Muscle of back (tissue), 11 donors: ENCODE measurements around the gene FAM131A. TPM values are rescaled to one million over a fixed set of nuclear protein-coding genes. Genes with fewer than 3 reads are reported as not detected.

Experiments
- DNase-seq, 3 donors: peaks; one replicate each; pipeline versions ENCODE4 v3.0.0 to v3.0.0-alpha.2; 2013
- polyA plus RNA-seq, 10 donors: library from polyadenylated mRNA; unstranded; fragments of 120-200 nt; gene quantifications; one replicate each; pipeline ENCODE4 v1.2.1, GENCODE V29; 2013; ENCODE audit not compliant: insufficient read length in 10 of 10

FAM131A gene
- polyA plus RNA-seq, 10 donors: 8.4 to 13.3 (median 10.7) TPM

DNA sequence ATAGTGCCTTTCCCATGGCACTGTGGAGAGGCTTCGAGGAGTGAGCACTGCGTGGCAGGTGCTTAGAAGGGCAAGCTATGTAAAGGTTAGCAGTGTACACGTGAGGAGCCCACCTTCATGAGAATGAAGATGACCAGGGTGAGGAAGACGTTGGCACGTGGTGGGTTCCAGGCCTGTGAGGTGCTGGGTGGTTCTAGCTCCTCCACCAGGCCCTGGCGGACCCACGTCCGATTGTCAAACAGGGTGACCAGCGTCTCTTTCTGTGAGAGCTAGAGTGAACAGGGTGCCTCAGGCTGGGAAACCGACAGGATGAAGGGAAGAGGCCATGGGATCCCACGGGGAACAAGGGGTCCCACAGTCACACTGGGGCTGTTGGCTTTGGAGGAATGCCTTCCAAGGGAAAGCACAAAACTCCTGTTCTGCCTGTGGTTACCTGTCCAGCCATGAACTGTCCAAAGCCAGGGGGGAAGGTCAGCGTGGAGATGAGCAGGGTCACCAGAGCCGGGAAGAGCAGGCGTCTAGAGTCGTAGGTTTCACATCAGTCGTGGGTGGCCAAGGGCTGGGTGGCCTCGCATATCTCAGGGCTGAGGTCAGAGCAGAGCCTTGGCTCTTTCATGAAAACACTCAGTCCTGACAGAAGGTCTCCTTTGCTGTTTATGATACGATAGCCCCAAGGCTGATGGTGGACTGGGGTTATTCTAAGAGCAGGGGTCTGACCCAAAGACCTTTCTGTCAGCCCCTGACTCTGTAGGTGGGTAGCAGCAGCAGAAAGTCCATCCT is 18.1 kb downstream of the FAM131A start:
- DNase-seq: no peak

DNA sequence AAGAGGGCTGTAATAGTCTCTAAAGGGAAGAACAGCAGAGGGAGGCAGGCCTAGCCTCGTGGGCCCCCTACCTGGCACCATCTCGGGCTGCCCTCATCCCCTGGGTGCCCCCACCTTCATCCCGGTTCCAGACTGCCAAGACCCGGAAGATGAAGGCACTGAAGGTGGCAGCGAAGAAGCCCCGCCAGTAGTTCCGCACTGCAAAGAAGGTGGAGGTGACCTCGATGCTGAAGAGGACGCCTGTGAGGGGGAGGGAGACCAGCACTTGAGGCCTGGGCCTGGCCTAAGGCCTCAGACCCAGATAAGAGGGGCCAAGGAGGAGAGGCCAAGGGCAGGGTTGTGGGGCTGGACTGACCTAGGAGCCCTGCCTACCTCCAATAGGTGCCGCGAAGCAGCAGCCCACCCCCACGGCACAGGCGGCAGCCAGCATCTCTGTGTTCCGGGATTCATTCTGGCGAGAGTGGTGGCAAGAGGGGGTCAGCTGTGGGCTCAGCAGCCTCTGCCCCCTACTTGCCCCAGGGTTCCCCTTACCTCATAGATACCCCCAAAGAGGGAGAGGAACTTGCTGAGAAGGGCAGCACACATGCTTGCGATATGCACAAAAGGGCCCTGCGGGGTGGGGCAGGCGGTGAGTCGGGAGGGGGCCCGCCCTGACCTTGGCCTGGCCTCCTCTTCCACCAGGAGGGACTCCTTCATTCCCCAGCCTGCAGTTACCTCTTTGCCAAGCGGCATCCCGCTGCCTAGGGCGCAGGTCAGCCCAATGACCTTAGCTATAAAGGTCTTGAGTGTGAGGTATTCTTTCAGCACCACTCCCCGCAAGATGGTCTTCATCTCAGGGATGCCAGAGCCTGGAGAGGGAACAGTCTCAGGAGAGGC is 20.1 kb downstream of the FAM131A start:
- DNase-seq: no peak

DNA sequence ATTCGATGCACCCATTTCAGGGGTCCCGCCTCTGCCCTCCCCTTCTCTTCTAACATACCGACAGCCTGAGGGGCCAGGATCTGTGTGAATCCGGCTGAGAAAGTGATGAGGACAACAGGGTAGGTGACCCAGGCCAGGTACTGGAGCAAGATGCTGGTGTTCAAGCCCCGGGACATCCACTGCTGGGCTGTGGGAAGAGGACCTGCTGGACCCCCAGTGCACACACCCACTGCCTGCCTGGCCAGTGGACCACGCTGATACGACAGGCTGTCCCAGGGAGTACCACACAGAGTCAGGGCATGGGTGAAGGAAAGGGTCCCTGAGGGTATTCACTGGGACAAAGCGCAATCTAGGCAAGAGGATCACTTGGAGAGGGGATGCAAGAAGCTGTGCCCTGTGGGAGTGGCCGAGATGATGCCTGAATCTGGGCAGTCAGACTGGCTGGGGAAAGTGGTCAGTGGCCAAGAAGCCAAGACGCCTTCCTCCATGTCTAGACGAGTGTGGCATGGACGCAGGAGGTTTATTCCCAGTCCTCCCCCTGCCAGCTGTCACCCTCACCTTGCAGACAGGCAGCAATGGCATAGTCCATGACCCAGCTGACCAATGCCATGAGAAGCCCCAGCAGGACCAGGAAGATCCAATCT is 20.8 kb downstream of the FAM131A start:
- no peak for DNase-seq

DNA sequence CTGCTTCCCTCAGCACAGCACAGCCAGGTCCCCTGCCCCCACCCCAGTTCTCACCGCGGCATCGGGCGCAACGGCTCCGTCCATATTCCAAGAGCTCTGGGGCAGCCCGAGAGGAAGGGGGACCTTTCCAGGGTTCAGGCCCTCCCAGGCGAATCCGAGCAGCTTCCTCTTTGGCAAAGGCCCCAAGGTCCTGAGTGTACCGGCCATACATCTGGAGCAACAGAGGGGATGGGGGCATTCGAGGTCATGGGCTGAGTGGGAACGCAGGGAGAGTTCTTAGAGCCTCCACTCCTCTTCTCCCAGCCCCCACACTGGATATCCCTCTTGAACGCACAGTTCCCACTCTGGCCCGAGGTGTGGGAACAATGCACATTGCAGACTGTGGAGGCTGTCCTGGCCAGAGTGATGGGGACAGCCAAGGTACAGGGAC is 21.5 kb downstream of the FAM131A start:
- DNase-seq: no peak

DNA sequence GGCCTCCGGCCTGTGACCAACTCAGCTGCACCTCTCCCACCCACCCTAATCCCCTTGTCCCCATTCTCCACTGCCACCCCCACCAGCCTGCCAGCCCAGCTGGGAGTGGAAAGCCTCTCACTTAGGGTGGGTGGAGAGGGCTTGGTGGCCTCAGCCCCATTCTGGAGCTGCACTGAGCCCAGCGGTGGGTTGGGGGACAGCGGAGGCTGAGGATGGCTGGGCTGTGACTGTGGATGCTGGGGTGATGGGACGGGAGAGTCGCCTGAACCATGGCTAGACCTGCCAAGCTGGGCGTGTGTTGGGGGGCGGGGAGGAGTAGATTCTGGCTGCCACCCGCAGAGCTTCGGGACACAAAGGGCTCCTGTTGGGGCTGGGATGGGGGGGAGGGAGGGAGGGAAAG is 22.2 kb downstream of the FAM131A start:
- DNase-seq: no peak

DNA sequence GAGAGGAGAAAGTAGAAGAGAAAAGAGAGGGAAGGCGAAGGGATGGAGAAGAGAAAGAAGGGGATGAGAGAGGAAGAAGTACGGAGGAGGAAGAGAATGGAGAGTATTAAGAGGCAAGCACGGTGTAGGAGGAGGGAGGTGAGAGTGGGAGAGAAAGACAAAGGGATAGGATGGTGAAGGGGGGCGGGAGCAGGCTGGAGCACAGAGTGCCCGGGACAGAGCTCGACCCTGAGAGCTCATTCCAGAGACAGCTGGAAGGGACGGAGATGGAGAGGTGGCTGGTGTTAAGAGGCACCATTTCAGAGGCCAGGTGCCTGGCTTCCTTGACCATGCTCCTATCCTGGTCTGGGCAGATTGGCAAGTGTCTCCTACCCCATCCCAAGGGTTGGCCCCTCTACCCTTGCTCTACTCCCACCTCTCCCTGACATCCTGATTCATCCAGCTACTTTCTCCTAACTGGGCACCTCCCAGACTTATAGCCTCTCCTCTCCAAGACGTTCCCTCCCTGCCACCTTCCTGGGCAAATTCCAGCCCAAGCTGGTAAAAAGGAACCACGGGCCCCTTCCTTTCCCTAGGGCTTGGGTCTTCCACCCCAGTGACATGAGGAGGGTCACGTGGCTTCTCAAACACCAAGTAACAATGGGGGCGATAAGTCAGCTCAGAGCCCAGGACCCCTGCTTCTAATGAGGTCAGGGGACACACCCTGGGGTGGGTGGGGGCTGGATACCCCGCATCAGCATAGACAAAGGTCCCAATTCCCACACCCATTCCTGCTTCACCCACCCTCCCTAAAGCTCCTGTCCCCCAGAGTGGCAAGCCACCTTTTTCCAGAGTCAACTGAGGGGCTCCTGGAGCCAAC is 22.9 kb downstream of the FAM131A start:
- DNase-seq: no peak

DNA sequence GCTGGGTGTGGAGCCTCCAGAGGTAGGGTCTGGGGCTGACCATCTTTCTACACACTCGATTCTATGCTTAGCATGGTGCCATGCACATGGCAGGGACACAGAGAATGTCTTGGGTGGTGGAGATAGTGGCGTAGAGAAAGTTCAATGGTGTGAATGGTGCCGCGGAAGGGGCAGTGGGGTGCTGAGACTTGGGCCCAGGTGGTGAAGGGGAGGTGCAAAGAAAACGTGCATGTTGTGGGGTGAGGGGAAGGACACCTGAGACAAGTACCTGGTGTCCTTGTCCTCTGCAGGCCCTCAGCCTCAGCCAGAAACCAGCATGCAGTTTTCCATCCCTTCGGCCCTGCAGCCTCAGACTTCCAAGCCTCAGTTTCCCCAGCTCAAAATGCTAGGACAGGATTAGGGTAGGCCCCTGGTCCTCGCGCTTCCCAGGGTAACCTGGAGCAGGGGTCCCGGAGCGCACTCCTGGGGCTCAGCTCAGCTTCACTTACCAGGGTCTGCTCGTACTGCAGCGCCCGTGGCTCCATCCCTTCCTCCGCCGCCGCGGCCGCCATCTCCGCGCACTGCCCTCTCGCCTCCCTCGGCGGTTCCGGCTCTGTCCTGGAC is 23.6 kb downstream of the FAM131A start:
- no peak for DNase-seq

DNA sequence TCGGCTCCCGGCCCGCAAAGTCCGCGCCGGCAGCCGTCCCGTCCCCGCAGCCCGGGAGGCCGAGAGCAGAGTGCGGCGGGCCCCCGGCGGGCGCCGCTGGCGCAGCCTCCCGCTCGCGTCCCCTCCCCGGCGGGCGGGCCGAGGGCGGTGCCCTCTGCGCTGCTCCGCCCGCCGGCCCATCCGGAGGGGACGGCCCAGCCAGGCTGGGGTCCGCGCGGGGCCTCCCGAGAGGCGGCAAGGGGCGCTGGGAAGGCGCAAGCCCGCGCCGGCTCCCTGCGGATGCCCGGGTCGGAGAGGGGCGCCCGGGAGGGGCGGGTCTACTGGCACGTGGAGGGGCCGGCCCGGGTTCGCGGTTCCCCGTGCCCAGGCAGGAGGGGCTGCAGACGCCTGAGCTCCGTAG is 24.1 kb downstream of the FAM131A start, which contains the start of the genes CLCN2 and POLR2H:
Gene CLCN2, minus strand, starts transcription at position 74 of the 400 bp plus-strand sequence. CDS start 126 bp downstream, outside the sequence.
Gene POLR2H, plus strand, starts transcription at position 179 of the 400 bp plus-strand sequence. CDS start 1,783 bp downstream, outside the sequence.
- peak in 1 of 3 donors; percentile 70 for DNase-seq

DNA sequence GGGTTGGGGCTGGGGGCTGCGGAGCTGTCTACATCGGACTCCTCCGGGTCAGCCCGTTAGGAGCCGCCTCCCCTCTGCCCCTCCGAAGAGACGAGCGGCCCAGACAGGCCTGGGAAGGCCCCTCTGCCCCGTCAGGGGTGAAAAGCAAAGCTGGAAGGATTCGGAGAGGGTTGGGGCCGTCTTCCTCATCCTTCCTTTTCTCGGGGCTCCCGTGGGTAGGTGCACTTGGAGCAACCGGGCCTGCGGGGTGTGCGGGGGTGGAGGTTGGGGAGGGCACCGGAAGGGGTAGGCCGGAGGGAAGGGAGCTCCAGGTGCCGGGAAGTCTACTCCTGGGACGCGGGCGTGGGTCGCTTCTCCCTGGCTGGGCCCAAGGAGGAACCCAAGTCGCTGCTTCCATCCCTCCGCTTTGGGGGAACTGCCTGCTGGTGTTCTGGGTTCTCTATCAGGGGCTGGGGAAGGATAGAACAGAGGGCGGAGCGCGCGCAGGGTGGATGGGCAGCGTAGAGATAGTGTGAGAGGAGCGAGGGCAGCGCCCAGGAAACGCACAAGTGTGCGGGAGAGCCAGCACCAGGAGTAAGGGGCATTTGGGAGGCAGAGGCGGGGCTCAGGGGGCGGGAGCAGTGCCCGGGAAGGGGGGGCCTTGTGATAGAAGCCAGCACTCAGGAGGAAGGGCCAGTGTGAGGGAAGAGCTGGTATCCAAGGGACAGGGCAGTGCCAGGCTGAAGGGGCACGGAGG is 24.7 kb downstream of the FAM131A start:
- peak in 1 of 3 donors; percentile 93 for DNase-seq

DNA sequence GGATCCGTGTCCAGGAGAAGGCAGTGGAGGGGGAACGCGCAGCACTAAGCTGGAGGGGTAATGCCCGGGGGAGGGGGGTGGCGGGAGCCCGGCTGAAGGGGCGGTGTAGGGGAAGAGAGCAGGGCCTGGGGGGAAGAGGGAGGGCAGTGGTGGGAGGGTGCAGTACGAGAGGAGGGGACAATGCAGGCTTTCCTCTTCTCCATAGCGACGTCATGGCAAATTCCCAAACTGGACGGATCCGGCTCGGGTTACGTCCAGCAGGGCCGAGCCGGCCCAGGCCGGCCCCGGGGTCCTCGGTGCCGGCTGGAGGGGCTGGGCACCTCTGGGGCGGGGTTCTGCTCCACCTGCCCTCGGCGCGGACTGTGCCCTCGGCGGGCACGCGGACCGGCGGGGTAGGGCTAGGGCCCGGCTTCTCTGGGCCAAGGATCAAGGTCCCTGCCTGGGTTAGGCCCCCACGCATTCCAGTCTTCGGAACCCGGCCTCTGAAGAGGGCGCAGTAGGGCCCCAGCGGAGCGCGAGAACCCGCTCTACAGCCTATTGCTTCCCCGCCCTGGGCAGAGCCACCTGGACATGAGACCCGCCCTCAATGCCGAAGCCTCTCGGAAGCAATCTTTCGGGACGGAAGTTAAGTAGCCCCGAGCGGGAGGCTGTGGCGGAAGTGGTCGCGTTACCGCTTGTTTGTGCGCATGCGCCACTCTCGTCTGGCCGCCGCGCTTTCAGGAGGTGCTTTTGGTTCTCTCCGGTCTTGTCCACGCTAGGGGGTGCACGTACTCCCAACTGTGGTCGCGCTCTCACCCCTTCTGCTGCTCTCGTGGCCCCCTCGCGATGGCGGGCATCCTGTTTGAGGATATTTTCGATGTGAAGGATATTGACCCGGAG is 25.5 kb downstream of the FAM131A start:
- peak; percentile 97 to 99 (median 98) for DNase-seq

DNA sequence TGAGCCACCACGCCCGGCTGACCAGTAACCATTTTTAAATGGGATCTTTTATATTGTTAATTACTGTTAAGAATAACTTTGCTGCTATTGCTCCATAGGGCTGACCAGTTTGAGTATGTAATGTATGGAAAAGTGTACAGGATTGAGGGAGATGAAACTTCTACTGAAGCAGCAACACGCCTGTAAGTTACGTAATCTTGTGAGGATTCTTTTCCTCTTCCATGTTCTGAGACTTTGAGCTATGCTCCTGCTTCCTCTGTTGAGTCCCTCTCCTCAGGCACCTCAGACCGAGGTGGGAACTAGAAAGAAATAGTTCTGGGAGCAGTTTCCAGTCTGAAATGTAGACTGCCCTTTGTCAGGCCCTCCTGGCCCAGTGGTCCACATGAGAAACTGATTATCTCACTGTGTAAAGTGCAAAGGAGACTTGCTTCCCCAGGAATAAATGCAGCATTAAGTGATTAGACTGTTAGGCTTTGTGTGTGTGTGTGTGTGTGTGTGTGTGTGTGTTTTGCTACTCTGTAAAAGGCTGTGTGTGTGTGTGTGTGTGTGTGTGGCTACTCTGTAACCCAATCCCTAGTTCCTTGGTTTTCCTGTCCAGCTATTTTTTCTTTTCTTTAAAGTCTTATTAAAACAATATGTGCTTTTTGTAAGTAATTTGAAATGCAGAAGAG is 29.4 kb downstream of the FAM131A start:
- no peak for DNase-seq

DNA sequence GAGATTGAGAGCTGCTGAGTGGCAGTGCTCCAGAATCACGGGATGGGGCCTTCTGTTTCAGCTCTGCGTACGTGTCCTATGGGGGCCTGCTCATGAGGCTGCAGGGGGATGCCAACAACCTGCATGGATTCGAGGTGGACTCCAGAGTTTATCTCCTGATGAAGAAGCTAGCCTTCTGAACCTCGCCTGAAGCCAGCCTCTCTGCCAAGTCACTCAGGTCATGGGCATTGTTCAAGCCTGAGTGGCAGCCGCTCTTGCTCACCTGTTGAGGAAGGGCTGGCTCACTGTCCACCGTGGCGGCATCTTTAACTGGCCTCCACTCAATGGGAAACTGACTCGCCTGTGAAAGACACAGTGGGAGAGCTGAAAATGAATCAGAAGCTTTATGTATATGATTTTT is 30.7 kb downstream of the FAM131A start:
- DNase-seq: no peak

DNA sequence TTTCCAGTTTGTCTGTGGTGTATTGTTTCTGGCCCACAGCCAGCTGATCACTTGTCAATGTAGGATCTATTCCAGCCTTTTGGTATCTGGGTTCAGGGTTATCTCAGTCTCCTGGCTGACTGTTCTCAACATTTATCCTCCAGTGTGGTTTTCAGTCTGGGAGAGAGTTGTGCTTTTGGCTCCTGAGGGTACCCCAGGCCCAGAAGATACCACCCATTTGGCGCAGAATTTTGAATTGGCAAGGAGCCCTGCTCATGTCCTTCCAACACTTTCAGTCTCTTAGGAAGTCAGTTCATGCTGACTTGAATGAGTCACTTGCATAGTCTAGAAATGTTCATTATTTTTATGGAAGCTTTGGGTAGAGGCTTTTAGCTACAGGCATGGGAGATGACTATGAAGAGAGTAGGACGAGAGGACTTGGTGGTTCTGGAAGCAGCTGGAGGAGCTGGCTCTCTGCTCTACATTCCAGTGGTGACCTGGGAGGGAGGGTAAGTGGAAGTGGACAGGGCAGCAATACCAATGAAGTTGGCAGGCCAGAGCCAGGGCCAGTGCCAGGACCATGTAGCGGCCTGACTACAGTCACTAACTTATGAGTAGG is 31.3 kb downstream of the FAM131A start:
- DNase-seq: peak in 1 of 3 donors; percentile 56

DNA sequence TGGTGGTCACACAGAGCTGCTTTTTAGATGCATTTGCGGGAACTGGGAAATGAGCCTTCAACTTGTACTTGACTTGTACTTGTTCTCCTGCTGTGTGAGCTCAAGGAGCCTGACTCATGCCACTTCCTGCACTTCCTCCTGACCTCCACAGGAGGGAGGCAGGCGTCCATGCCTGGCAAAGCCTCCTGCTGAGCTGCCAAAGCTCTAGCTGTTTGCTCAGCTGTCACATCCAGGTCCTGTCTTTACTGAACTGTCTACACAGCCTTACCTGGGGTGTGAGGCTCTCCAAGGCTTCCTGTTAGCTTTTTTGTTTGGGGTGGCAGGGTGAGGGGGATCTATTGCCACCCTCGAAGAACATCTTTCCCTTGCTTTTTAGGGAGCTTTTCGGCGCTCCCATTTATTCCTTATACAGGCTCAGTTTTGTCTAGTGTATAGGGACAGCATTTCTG is 34.2 kb downstream of the FAM131A start:
- peak; percentile 84 to 93 (median 88) for DNase-seq

DNA sequence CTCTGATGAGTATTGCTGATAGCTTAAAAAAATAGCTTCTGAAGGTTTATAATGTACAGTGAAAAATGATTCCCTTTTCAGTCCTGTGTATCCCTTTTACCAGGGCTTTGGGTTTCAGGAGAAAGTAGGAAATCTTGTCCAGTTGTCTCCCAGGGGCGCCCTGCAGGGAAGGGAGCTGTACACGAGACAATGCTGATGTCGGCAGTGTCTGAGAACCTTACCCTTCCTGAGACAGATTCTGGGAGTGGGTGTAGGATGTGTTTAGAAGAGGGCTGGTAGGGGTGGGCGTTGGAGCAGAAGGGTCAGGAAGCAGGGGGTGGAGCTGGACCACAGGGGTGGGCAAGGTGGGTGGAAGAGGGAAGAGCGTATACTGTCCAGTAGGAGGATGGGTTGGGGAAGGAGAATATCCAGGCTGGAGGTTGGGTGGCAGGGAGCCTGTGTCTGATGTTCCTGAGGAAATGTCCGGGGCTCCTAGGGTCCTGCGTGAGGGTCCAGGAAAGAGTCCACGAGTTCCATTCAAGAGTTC is 35.0 kb downstream of the FAM131A start:
- DNase-seq: no peak

DNA sequence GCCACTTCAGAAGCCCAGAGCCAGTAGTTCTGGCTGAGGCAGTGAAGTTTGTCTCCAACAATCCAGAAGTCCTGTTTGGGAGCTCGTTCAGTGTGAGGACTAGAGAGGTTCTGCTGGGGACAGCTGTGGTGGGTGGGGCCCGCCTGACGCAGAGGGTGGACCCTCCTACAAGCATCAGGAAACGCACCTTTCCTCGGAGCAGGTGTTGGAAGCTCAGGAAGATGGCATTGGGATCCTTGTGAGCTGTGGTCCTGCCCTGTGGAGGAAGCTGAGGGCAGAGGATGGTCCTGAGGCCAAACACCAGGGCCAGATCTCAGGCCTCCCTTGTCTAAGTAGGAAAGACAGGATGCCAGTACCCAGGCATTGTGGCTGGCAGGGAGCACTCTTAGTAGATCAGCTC is 35.5 kb downstream of the FAM131A start:
- DNase-seq: no peak

DNA sequence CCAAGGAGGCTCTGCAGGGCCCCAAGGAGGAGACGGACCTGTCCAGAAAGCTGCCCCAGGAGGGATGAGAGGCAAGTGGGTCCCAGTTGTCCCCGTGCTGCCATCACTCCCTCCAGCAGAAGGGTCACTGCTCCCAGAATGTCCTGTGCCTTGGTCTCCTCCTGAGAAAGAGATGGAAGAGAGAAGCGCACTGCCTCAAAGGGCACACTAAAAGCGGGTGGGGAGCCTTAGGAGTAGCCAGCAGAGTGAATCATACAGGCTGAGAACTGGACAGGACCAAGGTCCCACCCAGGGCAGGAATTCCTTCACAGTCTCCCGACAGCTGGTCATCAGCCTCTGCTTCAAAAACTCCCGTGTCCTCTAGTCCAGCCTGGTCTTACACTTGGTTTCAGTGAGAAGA is 36.0 kb downstream of the FAM131A start:
- DNase-seq: no peak
